HL-60 (cell line): Measurements from ENCODE around the gene MRPL58.

Source experiments
- GABPA ChIP-seq: IDR thresholded peaks from 2 replicates; pipeline ENCODE4 v1.6.1; 2012; ENCODE audit warnings: low read depth
- TF ChIP-seq, protein P1 (sequence below): IDR thresholded peaks from one replicate; pipeline ENCODE4 v1.5.1; 2011; ENCODE audit warnings: low read length, control low read depth, inconsistent platforms; ENCODE audit not compliant: insufficient read depth

DNA sequence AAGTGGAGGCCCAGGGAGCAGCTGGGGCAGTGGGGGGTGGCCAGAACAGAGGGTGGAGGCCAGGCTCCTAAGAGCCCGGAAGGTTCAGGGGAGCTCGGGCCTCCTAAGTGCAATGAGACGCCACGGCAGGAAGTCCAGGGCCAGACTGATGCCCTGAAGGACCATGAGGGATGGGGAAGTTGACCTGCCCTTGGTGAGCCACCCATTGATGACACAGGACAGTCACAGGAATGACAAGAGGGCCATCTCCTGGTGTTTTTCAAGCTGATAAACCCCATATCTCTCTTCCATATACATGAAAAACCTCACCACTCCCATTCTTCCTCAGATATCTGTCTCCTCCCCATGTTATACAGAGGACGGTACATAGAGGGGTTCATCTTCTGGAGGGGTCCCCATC lies 5.8 kb upstream of the MRPL58 start:
- TF ChIP-seq, protein P1, sequence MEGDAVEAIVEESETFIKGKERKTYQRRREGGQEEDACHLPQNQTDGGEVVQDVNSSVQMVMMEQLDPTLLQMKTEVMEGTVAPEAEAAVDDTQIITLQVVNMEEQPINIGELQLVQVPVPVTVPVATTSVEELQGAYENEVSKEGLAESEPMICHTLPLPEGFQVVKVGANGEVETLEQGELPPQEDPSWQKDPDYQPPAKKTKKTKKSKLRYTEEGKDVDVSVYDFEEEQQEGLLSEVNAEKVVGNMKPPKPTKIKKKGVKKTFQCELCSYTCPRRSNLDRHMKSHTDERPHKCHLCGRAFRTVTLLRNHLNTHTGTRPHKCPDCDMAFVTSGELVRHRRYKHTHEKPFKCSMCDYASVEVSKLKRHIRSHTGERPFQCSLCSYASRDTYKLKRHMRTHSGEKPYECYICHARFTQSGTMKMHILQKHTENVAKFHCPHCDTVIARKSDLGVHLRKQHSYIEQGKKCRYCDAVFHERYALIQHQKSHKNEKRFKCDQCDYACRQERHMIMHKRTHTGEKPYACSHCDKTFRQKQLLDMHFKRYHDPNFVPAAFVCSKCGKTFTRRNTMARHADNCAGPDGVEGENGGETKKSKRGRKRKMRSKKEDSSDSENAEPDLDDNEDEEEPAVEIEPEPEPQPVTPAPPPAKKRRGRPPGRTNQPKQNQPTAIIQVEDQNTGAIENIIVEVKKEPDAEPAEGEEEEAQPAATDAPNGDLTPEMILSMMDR, result no peak
- no peak for TF ChIP-seq GABPA
